ENCODE data around the gene NLGN1.

DNA sequence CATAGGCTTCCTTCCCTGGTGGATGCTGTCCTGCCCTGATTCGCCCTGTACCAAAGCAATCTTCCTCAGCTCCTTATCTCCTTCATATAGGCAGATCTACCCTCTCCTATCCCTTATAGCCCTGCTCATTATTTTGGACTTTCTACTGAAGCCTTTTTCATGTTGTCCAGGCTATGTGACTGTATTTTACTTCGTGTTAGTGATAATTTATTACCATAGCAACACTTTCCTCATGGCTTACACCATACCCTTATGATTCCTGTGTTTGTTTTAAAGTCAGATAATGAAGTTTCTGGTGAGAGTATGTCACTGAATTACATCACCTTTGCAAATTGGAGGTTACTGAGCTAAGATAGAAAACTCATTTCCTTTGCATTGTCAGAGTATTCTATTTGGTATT, 352.6 kb downstream of the NLGN1 start:
- TF ChIP-seq POLR2A (IDR thresholded peaks at IDR 0.05; ENCODE audit: low read depth) (no peak), POLR2AphosphoS5 (IDR thresholded peaks at IDR 0.05) (no peak), EP300 (IDR thresholded peaks at IDR 0.05) (no peak)
- TF ChIP-seq, protein P1, sequence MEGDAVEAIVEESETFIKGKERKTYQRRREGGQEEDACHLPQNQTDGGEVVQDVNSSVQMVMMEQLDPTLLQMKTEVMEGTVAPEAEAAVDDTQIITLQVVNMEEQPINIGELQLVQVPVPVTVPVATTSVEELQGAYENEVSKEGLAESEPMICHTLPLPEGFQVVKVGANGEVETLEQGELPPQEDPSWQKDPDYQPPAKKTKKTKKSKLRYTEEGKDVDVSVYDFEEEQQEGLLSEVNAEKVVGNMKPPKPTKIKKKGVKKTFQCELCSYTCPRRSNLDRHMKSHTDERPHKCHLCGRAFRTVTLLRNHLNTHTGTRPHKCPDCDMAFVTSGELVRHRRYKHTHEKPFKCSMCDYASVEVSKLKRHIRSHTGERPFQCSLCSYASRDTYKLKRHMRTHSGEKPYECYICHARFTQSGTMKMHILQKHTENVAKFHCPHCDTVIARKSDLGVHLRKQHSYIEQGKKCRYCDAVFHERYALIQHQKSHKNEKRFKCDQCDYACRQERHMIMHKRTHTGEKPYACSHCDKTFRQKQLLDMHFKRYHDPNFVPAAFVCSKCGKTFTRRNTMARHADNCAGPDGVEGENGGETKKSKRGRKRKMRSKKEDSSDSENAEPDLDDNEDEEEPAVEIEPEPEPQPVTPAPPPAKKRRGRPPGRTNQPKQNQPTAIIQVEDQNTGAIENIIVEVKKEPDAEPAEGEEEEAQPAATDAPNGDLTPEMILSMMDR (IDR thresholded peaks at IDR 0.05) = no peak
